Gastrocnemius medialis (tissue), 4 donors: ENCODE results near the gene DMRT3. TPM values are rescaled to one million over a fixed set of nuclear protein-coding genes. Genes with fewer than 3 reads are reported as not detected.

Source experiments
- ATAC-seq, 2 donors: fragments of 150-250 bp; one replicate each; pipeline ENCODE4 v1.9.1; 2016
- DNase-seq, 2 donors: peaks; one replicate each; pipeline ENCODE4 v3.0.0-alpha.2; 2019
- H3K27ac ChIP-seq, 4 donors: fragments of 200-600 bp; sonication (generic); 1 replicate in 1 of 4; 2 replicates in 3 of 4; pipeline ENCODE4 v1.5.1; 2016 to 2018; ENCODE audit warnings: mild to moderate bottlenecking in 2 of 4, moderate library complexity in 1 of 4
- H3K27me3 ChIP-seq, 3 donors: fragments of 200-600 bp; sonication (generic) in 2 of 3; 1 replicate in 1 of 3; 2 replicates in 2 of 3; pipeline versions ENCODE4 v1.5.1 to v1.6.0; 2016 to 2019; ENCODE audit warnings: mild to moderate bottlenecking in 1 of 3, moderate library complexity in 1 of 3
- H3K36me3 ChIP-seq, 2 donors: fragments of 200-600 bp; sonication (generic) in 1 of 2; one replicate each; pipeline ENCODE4 v1.5.1; 2017 to 2018
- H3K4me1 ChIP-seq, 2 donors: fragments of 200-600 bp; sonication (generic) in 1 of 2; one replicate each; pipeline ENCODE4 v1.5.1; 2016 to 2017; ENCODE audit warnings: mild to moderate bottlenecking in 2 of 2
- H3K4me3 ChIP-seq, 4 donors: fragments of 200-600 bp; sonication (generic) in 3 of 4; 1 replicate in 1 of 4; 2 replicates in 3 of 4; pipeline ENCODE4 v1.5.1; 2016 to 2019; ENCODE audit warnings: mild to moderate bottlenecking in 2 of 4
- H3K9me3 ChIP-seq, 3 donors: fragments of 200-600 bp; sonication (generic) in 2 of 3; 1 replicate in 1 of 3; 2 replicates in 2 of 3; pipeline ENCODE4 v1.5.1; 2016 to 2019
- POLR2A ChIP-seq, 2 donors: fragments of 450-650 bp; IDR thresholded peaks; one replicate each; pipeline ENCODE4 v1.6.1; 2017; ENCODE audit warnings: antibody characterized with exemption in 2 of 2, mild to moderate bottlenecking in 2 of 2, moderate library complexity in 2 of 2
- in situ Hi-C, 4 donors: fragments of 200-750 bp; cut with MboI; loops; one replicate each; pipeline versions ENCODE4 v1.15.0 to v1.8.0; 2017; ENCODE audit warnings: low sequenced_read_pairs in 4 of 4
- intact Hi-C: fragments of 100-400 bp; cut with DNase I; formaldehyde crosslinking; loops from one replicate; pipeline ENCODE4 v1.15.1; 2023; ENCODE audit warnings: low total_unique reads
- total RNA-seq, 4 donors: library from RNA; depleted of rRNA; stranded (reverse); fragments of >200 nt; gene quantifications; one replicate each; pipeline versions ENCODE4 v1.1.0 to v1.2.3, GENCODE V29; 2016
- TF ChIP-seq, protein P1 (sequence below), 5 experiments: fragments of 450-650 bp in 3 of 5; fragments of 200-600 bp in 2 of 5; sonication (generic) in 2 of 5; IDR thresholded peaks in 4 of 5; conservative IDR thresholded peaks in 1 of 5; 1 replicate in 4 of 5; 2 replicates in 1 of 5; pipeline ENCODE4 v1.5.1; 2016 to 2019; ENCODE audit warnings: antibody characterized with exemption in 5 of 5, mild to moderate bottlenecking in 3 of 5, moderate library complexity in 3 of 5

Gene DMRT3
- total RNA-seq, 4 donors from 2014 or later: 0.24 to 0.36 (median 0.31) TPM

DNA sequence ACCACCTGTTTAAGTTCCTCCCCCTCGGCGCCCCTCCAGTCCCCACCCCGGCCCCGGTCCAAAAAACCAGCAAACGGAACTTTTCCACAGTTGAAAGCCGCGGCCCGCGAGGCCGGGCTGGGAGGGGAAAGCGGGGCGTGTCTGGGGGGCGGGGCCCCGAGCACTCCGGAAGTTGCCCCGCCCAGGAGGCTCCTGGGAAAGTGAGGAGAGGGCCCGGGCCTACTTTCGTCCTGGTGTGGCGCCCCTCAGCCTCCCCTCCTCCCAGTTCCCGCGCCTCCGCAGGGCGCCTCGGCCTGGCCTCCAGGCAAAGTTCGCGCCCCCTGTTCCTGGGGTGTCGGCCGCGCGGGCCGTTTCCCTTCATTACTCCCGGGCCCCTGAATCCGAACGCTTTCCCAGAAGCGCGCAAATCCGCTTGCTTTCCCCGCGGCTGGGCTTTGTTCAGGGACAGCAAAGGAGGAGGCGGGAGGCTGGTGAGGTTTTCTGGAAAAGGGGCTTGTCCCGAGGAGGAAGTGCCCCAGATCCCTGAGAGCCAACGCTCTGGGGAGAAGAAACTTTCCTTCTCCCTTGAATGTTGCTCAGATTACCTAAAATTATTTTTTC lies 4.5 kb upstream of the DMRT3 start:
- intact Hi-C loops: no loop called here
- H3K27ac ChIP-seq: peak overlapping the region; percentile 33 to 59 (median 44)
- DNase-seq (no peak), ATAC-seq (no peak)
- in situ Hi-C loops: no loop called here
- no peaks in the 10 kb centered on the region for H3K9me3 ChIP-seq
- TF ChIP-seq, protein P1, sequence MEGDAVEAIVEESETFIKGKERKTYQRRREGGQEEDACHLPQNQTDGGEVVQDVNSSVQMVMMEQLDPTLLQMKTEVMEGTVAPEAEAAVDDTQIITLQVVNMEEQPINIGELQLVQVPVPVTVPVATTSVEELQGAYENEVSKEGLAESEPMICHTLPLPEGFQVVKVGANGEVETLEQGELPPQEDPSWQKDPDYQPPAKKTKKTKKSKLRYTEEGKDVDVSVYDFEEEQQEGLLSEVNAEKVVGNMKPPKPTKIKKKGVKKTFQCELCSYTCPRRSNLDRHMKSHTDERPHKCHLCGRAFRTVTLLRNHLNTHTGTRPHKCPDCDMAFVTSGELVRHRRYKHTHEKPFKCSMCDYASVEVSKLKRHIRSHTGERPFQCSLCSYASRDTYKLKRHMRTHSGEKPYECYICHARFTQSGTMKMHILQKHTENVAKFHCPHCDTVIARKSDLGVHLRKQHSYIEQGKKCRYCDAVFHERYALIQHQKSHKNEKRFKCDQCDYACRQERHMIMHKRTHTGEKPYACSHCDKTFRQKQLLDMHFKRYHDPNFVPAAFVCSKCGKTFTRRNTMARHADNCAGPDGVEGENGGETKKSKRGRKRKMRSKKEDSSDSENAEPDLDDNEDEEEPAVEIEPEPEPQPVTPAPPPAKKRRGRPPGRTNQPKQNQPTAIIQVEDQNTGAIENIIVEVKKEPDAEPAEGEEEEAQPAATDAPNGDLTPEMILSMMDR (IDR thresholded peaks at IDR 0.05 in 4 of 5, conservative IDR thresholded peaks at IDR 0.05 in 1 of 5): no peak
- TF ChIP-seq POLR2A (IDR thresholded peaks at IDR 0.05): no peak
- peaks cover 7% of the 10 kb centered on the region in 2 donors for H3K4me1 ChIP-seq
- H3K36me3 ChIP-seq: no peaks in the 10 kb centered on the region
- H3K27me3 ChIP-seq: peaks cover 80 to 88% (median 83%) of the 10 kb centered on the region in 3 donors
- peak overlapping the region; percentile 40 to 56 (median 50) for H3K4me3 ChIP-seq

DNA sequence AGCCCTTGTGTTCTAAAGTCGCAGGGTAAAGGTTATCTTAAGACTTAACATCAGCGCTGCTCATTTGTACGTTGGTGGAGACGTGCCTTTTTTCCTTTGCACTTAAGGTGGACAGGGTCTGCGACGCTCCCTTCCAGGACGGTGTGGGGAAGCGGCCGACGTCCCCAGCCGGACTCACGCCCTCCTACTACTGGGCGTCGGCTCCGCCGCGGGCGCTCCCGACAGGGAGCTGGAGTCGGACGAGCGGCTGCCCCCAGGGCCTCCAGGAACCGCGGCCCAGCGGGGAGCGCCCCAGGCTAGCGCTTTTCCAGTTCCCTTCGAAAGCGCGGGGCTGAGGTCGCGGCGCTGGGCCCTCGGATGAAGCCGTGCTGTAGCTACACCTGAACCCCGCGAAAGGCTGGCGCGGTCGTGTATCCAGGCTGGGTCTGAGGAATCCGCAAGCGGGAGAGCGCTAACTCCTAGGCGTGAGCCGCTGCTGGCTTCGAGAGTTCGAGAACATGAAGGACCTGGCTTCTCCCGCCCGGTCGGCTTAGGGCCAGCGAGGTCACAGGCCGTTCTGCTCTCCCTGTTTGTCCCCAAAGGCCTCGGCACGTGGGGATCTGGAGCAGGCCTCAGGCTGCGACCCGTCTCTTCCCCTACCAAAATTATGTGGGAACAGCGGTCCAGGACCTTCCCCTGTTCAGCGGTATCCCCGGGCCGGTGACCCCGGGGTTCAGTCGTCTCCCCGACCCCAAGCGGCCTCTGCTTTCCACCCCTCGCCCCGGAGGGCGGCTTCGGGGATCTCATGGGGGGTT lies 3.8 kb upstream of the DMRT3 start:
- H3K4me1 ChIP-seq: peaks cover 7% of the 10 kb centered on the region in 2 donors
- peak overlapping the region; percentile 33 to 59 (median 44) for H3K27ac ChIP-seq
- peaks cover 80 to 89% (median 87%) of the 10 kb centered on the region in 3 donors for H3K27me3 ChIP-seq
- H3K4me3 ChIP-seq: peak overlapping the region; percentile 40 to 56 (median 50)
- H3K9me3 ChIP-seq: no peaks in the 10 kb centered on the region
- no peaks in the 10 kb centered on the region for H3K36me3 ChIP-seq
- intact Hi-C loops: no loop called here
- no peak for DNase-seq
- in situ Hi-C loops: no loop called here
- ATAC-seq: no peak
- TF ChIP-seq POLR2A (IDR thresholded peaks at IDR 0.05): no peak
- TF ChIP-seq, protein P1 (IDR thresholded peaks at IDR 0.05 in 4 of 5, conservative IDR thresholded peaks at IDR 0.05 in 1 of 5): no peak

DNA sequence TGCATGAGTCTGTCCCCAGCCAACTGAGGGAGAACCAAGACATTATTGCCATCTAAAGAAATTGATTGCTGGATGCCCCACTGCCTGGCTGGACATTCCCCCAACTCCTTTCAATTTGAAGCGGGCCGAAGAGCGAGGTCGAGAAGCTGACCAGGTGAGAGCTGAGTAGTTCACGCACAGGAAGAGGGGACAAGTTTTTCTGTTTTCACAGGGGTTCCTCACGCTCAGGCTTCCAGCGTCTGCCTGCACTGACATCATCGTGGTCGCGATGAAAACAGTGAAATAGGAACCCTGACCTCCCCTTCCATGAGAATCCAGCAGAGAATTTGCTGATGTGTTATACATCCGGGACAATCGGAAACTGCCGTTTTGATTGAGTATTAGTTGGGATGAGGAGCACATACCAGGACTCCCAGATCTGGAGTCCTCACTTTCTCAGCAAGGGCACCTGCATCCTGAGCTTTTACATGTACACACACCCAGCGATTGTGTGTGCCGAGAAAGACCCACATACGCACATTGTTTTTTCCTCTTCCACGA lies 3.1 kb upstream of the DMRT3 start:
- H3K9me3 ChIP-seq: no peaks in the 10 kb centered on the region
- no peak overlapping the region for H3K4me3 ChIP-seq
- TF ChIP-seq, protein P1 (IDR thresholded peaks at IDR 0.05 in 4 of 5, conservative IDR thresholded peaks at IDR 0.05 in 1 of 5): no peak
- no peak for TF ChIP-seq POLR2A (IDR thresholded peaks at IDR 0.05)
- no peak for DNase-seq
- no peaks in the 10 kb centered on the region for H3K36me3 ChIP-seq
- H3K4me1 ChIP-seq: peaks cover 7% of the 10 kb centered on the region in 2 donors
- intact Hi-C loops: no loop called here
- peaks cover 78 to 95% (median 86%) of the 10 kb centered on the region in 3 donors for H3K27me3 ChIP-seq
- no peak for ATAC-seq
- H3K27ac ChIP-seq: no peak overlapping the region
- in situ Hi-C loops: no loop called here

DNA sequence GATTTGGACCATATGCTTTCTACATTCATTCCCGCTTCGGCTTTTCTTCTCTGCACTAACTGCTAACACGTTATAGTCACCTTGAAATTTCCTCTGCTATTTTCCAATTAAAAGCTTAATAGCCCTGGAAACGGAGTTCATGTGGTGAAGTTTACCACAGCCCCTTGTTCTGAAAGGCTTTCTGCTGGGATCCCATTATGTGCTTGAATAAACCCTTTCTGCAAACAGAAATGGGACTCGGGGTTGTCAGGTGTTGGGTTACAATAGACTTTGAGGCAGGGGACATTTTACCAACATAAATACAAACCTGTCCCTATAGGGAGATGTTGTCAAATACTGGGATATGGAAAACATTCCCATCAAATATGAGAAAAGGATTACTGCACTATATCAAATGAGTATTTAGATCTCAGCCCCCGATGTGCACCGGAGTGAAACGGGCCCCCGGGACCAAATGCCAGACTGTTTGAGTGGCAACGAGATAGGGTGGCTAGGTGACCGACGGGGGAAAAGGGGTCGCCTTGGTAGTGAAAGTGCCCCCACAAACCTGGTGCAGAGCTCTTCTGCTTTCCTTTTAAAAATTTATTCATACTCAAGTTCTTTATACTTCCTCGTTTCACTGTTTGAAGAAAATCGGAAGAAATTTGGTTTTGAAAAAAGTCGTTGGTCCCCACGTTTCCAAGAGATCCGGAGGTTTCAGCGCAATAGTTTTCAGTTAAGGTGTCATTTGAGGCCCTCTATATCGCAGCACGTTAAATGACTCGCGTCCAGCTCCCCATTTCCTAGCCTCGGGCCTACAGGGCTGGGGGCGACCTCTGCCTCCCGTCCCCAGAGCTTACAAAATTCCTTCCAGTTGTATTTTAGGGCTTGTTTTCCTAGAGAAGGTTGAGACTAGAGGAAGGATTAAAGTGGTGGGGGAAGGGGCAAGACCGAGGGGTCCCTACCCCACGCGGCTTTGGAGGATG lies 2.1 kb upstream of the DMRT3 start:
- Histone ChIP-seq H3K9me3 (no peaks in the 10 kb centered on the region), H3K27ac (no peak overlapping the region), H3K4me1 (peaks cover 7% of the 10 kb centered on the region in 2 donors), H3K36me3 (no peaks in the 10 kb centered on the region), H3K4me3 (no peak overlapping the region), H3K27me3 (peaks cover 72 to 88% (median 83%) of the 10 kb centered on the region in 3 donors)
- DNase-seq: no peak
- in situ Hi-C loops (no loop called here), intact Hi-C loops (no loop called here)
- TF ChIP-seq, protein P1 (IDR thresholded peaks at IDR 0.05 in 4 of 5, conservative IDR thresholded peaks at IDR 0.05 in 1 of 5): no peak
- no peak for TF ChIP-seq POLR2A (IDR thresholded peaks at IDR 0.05)
- no peak for ATAC-seq
